Keratinocyte (primary cell): Measurements from ENCODE around the gene CIP2A. TPM values are rescaled to one million over a fixed set of nuclear protein-coding genes. Genes with fewer than 3 reads are reported as not detected.

Experiments
- DNase-seq: peaks from one replicate; pipeline ENCODE4 v3.0.0-alpha.2; 2011; ENCODE audit warnings: low read depth, missing footprints, low spot score
- FAIRE-seq: peaks from 2 replicates; lab custom pipeline; 2011; peaks lifted over from hg19 to GRCh38; lab: Jason Lieb, UNC
- H2AFZ ChIP-seq: 2 replicates; pipeline ENCODE4 v1.6.0; 2012; ENCODE audit warnings: low read length, control low read depth, inconsistent platforms; ENCODE audit not compliant: control insufficient read depth
- H3K27ac ChIP-seq: 2 replicates; pipeline ENCODE4 v1.5.1; 2011; ENCODE audit warnings: low read length; ENCODE audit not compliant: control insufficient read depth, insufficient read depth
- H3K27me3 ChIP-seq: 3 replicates; pipeline ENCODE4 v1.6.0; 2011; ENCODE audit warnings: low read length; ENCODE audit not compliant: control insufficient read depth, insufficient read depth; ENCODE audit errors: extremely low read depth
- H3K36me3 ChIP-seq, 2 experiments: 2 replicates in 1 of 2; 3 replicates in 1 of 2; pipeline ENCODE4 v1.5.1; 2011; ENCODE audit warnings: low read length in 2 of 2, mild to moderate bottlenecking in 1 of 2; ENCODE audit not compliant: control insufficient read depth in 2 of 2, insufficient read depth in 2 of 2; ENCODE audit errors: extremely low read depth in 1 of 2
- H3K4me1 ChIP-seq: 3 replicates; pipeline ENCODE4 v1.5.1; 2011; ENCODE audit warnings: low read length; ENCODE audit not compliant: control insufficient read depth, insufficient read depth; ENCODE audit errors: extremely low read depth
- H3K4me2 ChIP-seq: 3 replicates; pipeline ENCODE4 v1.6.0; 2011; ENCODE audit warnings: low read depth, low read length; ENCODE audit not compliant: control insufficient read depth, insufficient read depth; ENCODE audit errors: extremely low read depth
- H3K4me3 ChIP-seq, 3 experiments: fragments of 200-600 bp in 1 of 3; sonication (generic) in 1 of 3; 2 replicates in 2 of 3; 3 replicates in 1 of 3; pipeline ENCODE4 v1.5.1; 2011 to 2016; ENCODE audit warnings: low read length in 3 of 3, mild to moderate bottlenecking in 3 of 3, control low read depth in 2 of 3, inconsistent platforms in 1 of 3, low read depth in 1 of 3, mixed read lengths in 1 of 3, mixed run types in 1 of 3, moderate library complexity in 1 of 3; ENCODE audit not compliant: control insufficient read depth in 2 of 3, insufficient read depth in 2 of 3; ENCODE audit errors: extremely low read depth in 1 of 3
- H3K79me2 ChIP-seq: 2 replicates; pipeline ENCODE4 v1.6.0; 2012; ENCODE audit warnings: low read length; ENCODE audit not compliant: control insufficient read depth, insufficient read depth
- H3K9ac ChIP-seq: 3 replicates; pipeline ENCODE4 v1.6.0; 2011; ENCODE audit warnings: low read length; ENCODE audit not compliant: control insufficient read depth, insufficient read depth; ENCODE audit errors: extremely low read depth
- H3K9me1 ChIP-seq: 3 replicates; pipeline ENCODE4 v1.6.0; 2011; ENCODE audit warnings: low read length; ENCODE audit not compliant: control insufficient read depth, insufficient read depth; ENCODE audit errors: extremely low read depth
- H3K9me3 ChIP-seq: 2 replicates; pipeline ENCODE4 v1.5.1; 2012; ENCODE audit warnings: low read depth, low read length; ENCODE audit not compliant: control insufficient read depth
- H4K20me1 ChIP-seq: 3 replicates; pipeline ENCODE4 v1.6.0; 2011; ENCODE audit warnings: low read length; ENCODE audit not compliant: control insufficient read depth, insufficient read depth; ENCODE audit errors: extremely low read depth
- EZH2 ChIP-seq: IDR thresholded peaks from one replicate; pipeline ENCODE4 v1.6.1; 2012; ENCODE audit warnings: inconsistent platforms, mild to moderate bottlenecking, low read length, moderate library complexity
- dilution Hi-C: fragments of 300-500 bp; cut with MboI; formaldehyde crosslinking; loops from one replicate; pipeline ENCODE4 v1.7.0; 2020; ENCODE audit warnings: low sequenced_read_pairs; ENCODE audit not compliant: extremely low pct_ligation_motif_present
- polyA plus RNA-seq, 5 experiments: library from polyadenylated mRNA; depleted of rRNA in 3 of 5; stranded (reverse) in 3 of 5; stranded (forward) in 1 of 5; unstranded in 1 of 5; fragments of >200 nt; gene quantifications; 1 replicate in 1 of 5; 2 replicates in 3 of 5; 3 replicates in 1 of 5; pipeline versions ENCODE4 v1.2.1 to v1.2.3, GENCODE V29; 2011 to 2012; ENCODE audit warnings: missing spikeins in 2 of 5, low read depth in 1 of 5, low replicate concordance in 1 of 5
- TF ChIP-seq, protein P1 (sequence below), 3 experiments: IDR thresholded peaks in 1 of 3; conservative IDR thresholded peaks in 1 of 3; optimal IDR thresholded peaks in 1 of 3; 2 replicates in 2 of 3; 3 replicates in 1 of 3; pipeline versions ENCODE3 to v1.5.1; 2011; ENCODE audit warnings: low read length in 3 of 3, mild to moderate bottlenecking in 3 of 3, moderate library complexity in 2 of 3, control low read depth in 1 of 3, inconsistent platforms in 1 of 3; ENCODE audit not compliant: insufficient read depth in 2 of 3; ENCODE audit errors: extremely low read depth in 1 of 3

The CIP2A gene
- polyA plus RNA-seq, 1 donor (not counting 4 experiments of a cell fraction or from before 2014, with no cell fraction given), result 9.9 TPM

DNA sequence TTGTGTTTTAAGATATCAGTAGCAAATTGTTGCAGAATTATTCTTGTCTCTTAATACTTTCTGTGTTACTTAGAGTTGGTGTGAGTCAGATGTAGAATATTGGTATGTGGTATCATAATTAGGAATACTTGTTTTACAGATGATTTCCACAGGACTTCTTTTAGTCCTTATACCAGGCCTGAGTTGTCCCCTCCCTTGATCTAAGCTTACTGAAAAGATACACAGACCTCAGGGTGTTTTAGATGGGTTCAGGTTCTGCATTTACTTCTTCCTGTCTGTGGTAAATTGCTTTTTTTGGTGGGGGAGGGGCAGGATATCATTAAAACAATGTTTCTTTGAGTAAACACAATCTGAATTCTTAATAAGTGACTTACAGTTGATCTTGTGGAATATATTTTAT, 14.5 kb upstream of the CIP2A start:
- H3K9me3 ChIP-seq, result no peaks in the 10 kb centered on the region
- DNase-seq (no peak), FAIRE-seq (peak; percentile 13)

DNA sequence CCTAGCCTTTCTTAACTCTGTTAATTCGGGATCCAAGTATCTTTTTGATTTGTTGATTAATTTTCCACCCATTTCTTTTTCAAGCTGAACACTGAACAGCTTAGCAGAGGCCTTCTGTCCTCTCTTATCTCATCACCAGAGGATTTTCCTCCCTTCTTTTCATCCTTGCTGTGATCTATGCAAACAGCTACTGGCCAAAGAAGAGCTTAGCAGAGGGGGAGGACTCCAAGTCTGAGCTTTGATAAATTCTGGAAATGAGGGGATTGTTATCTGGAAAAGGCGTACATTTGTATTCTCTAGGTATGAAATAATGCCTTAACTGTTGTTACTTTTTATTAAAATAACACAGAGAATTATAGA, 13.7 kb upstream of the CIP2A start:
- H3K79me2 ChIP-seq, result no peaks in the 10 kb centered on the region
- no peaks in the 10 kb centered on the region for H3K27me3 ChIP-seq
- dilution Hi-C loops, result no loop called here
- DNase-seq (no peak), FAIRE-seq (no peak)
- TF ChIP-seq, protein P1, sequence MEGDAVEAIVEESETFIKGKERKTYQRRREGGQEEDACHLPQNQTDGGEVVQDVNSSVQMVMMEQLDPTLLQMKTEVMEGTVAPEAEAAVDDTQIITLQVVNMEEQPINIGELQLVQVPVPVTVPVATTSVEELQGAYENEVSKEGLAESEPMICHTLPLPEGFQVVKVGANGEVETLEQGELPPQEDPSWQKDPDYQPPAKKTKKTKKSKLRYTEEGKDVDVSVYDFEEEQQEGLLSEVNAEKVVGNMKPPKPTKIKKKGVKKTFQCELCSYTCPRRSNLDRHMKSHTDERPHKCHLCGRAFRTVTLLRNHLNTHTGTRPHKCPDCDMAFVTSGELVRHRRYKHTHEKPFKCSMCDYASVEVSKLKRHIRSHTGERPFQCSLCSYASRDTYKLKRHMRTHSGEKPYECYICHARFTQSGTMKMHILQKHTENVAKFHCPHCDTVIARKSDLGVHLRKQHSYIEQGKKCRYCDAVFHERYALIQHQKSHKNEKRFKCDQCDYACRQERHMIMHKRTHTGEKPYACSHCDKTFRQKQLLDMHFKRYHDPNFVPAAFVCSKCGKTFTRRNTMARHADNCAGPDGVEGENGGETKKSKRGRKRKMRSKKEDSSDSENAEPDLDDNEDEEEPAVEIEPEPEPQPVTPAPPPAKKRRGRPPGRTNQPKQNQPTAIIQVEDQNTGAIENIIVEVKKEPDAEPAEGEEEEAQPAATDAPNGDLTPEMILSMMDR (optimal IDR thresholded peaks at IDR 0.05 in 1 of 3, IDR thresholded peaks at IDR 0.05 in 1 of 3, conservative IDR thresholded peaks at IDR 0.05 in 1 of 3; ENCODE audit: extremely low read depth in 1 of 3, insufficient read depth in 2 of 3, low read length in 3 of 3), result no peak
- no peak for TF ChIP-seq EZH2
- no peak overlapping the region for H3K4me2 ChIP-seq
- no peaks in the 10 kb centered on the region for H3K36me3 ChIP-seq
- H3K9me1 ChIP-seq, result no peaks in the 10 kb centered on the region
- H3K27ac ChIP-seq, result no peak overlapping the region
- H2AFZ ChIP-seq, result no peak overlapping the region
- H3K4me1 ChIP-seq, result peaks cover 6% of the 10 kb centered on the region
- H4K20me1 ChIP-seq, result no peaks in the 10 kb centered on the region
- H3K4me3 ChIP-seq, result no peak overlapping the region
- no peak overlapping the region for H3K9ac ChIP-seq
- H3K9me3 ChIP-seq, result no peaks in the 10 kb centered on the region

More for the DNA sequence above, 14.5 kb upstream of the CIP2A start:
- H3K4me1 ChIP-seq, result peaks cover 6% of the 10 kb centered on the region
- H3K9me1 ChIP-seq, result no peaks in the 10 kb centered on the region
- H3K27ac ChIP-seq, result no peak overlapping the region
- H3K27me3 ChIP-seq, result no peaks in the 10 kb centered on the region
- no peak overlapping the region for H3K4me2 ChIP-seq
- TF ChIP-seq, protein P1 (optimal IDR thresholded peaks at IDR 0.05 in 1 of 3, IDR thresholded peaks at IDR 0.05 in 1 of 3, conservative IDR thresholded peaks at IDR 0.05 in 1 of 3; ENCODE audit: extremely low read depth in 1 of 3, insufficient read depth in 2 of 3, low read length in 3 of 3), result no peak
- TF ChIP-seq EZH2, result no peak
- H3K9ac ChIP-seq, result no peak overlapping the region
- no peaks in the 10 kb centered on the region for H3K36me3 ChIP-seq
- H4K20me1 ChIP-seq, result no peaks in the 10 kb centered on the region
- no peak overlapping the region for H2AFZ ChIP-seq
- dilution Hi-C loops, result no loop called here
- no peak overlapping the region for H3K4me3 ChIP-seq
- H3K79me2 ChIP-seq, result no peaks in the 10 kb centered on the region
